K562 (cell line): Measurements from ENCODE around the gene PRR36. TPM values are rescaled to one million over a fixed set of nuclear protein-coding genes. Genes with fewer than 3 reads are reported as not detected.

Source experiments
- CBFA2T3 ChIP-seq: fragments of 450-650 bp; IDR thresholded peaks from 2 replicates; pipeline ENCODE4 v1.6.1; 2017
- CBX2 ChIP-seq: fragments of 200-600 bp; sonication (generic); IDR thresholded peaks from one replicate; pipeline ENCODE4 v1.6.1; 2012; ENCODE audit warnings: mild to moderate bottlenecking, low read length, inconsistent platforms; ENCODE audit not compliant: insufficient read depth, poor library complexity, severe bottlenecking
- CBX3 ChIP-seq, 2 experiments: IDR thresholded peaks; 1 replicate in 1 of 2; 2 replicates in 1 of 2; pipeline ENCODE4 v1.6.1; 2012; ENCODE audit warnings: inconsistent platforms in 2 of 2, low read length in 2 of 2, borderline replicate concordance in 1 of 2, control low read depth in 1 of 2
- E2F6 ChIP-seq, 2 experiments: IDR thresholded peaks; 2 replicates each; pipeline ENCODE4 v1.6.1; 2011; ENCODE audit warnings: borderline replicate concordance in 1 of 2, control low read depth in 1 of 2, low read depth in 1 of 2, low read length in 1 of 2, mild to moderate bottlenecking in 1 of 2, mixed read lengths in 1 of 2, moderate library complexity in 1 of 2; ENCODE audit not compliant: insufficient read depth in 1 of 2, insufficient read length in 1 of 2, poor library complexity in 1 of 2, severe bottlenecking in 1 of 2; ENCODE audit errors: extremely low read depth in 1 of 2
- HDAC1 ChIP-seq, 2 experiments: fragments of 450-650 bp; IDR thresholded peaks; 2 replicates each; pipeline ENCODE4 v1.6.1; 2016 to 2017; ENCODE audit warnings: inconsistent platforms in 1 of 2, mild to moderate bottlenecking in 1 of 2, moderate library complexity in 1 of 2
- KLF13 ChIP-seq: fragments of 450-650 bp; IDR thresholded peaks from 2 replicates; pipeline ENCODE4 v1.6.1; 2016; ENCODE audit warnings: missing genetic modification characterization, low read depth, mild to moderate bottlenecking, missing compliant biosample characterization, moderate library complexity, borderline replicate concordance
- LEF1 ChIP-seq: fragments of 450-650 bp; IDR thresholded peaks from 2 replicates; pipeline ENCODE4 v1.6.1; 2016; ENCODE audit warnings: mild to moderate bottlenecking
- MYC ChIP-seq, 2 experiments: fragments of 250-450 bp in 1 of 2; sonication (Bioruptor Pico) in 1 of 2; IDR thresholded peaks; 2 replicates each; pipeline versions ENCODE4 v1.5.1 to v1.6.1; 2012 to 2021; ENCODE audit warnings: low read depth in 2 of 2, borderline replicate concordance in 1 of 2, improper control_type of control experiment in 1 of 2, low read length in 1 of 2, mild to moderate bottlenecking in 1 of 2, moderate library complexity in 1 of 2
- MYNN ChIP-seq, 2 experiments: sonication (generic); formaldehyde crosslinking in 1 of 2; IDR thresholded peaks; 2 replicates each; pipeline versions ENCODE4 v1.5.0 to v1.6.1; 2016 to 2020; ENCODE audit warnings: antibody characterized with exemption in 1 of 2, missing genetic modification reagents in 1 of 2
- NFYB ChIP-seq: IDR thresholded peaks from 2 replicates; pipeline ENCODE4 v1.6.1; 2011; ENCODE audit warnings: mild to moderate bottlenecking, moderate library complexity; ENCODE audit not compliant: insufficient read length; ENCODE audit errors: extremely low read depth
- NR2C1 ChIP-seq, 2 experiments: fragments of 450-650 bp; IDR thresholded peaks; 2 replicates each; pipeline ENCODE4 v1.6.1; 2017; ENCODE audit warnings: mild to moderate bottlenecking in 2 of 2, antibody characterized with exemption in 1 of 2, inconsistent platforms in 1 of 2, missing compliant biosample characterization in 1 of 2, missing genetic modification characterization in 1 of 2
- SMAD4 ChIP-seq: fragments of 250-450 bp; sonication (Bioruptor Pico); conservative IDR thresholded peaks from 2 replicates; pipeline ENCODE4 v1.8.0; 2021; ENCODE audit warnings: inconsistent platforms, mild to moderate bottlenecking, moderate library complexity
- SMARCC2 ChIP-seq: fragments of 450-650 bp; IDR thresholded peaks from 2 replicates; pipeline ENCODE4 v1.6.1; 2017; ENCODE audit warnings: antibody characterized with exemption, moderate library complexity, mild to moderate bottlenecking, low read depth
- SRF ChIP-seq, 2 experiments: fragments of 250-450, 450-650 bp in 1 of 2; sonication (Bioruptor Pico) in 1 of 2; sonication (generic) in 1 of 2; formaldehyde crosslinking; IDR thresholded peaks; 2 replicates each; pipeline versions ENCODE4 v1.5.0 to v1.5.1; 2020 to 2022; ENCODE audit warnings: mild to moderate bottlenecking in 1 of 2, missing genetic modification reagents in 1 of 2
- SRSF9 ChIP-seq: fragments of 200-400 bp; formaldehyde crosslinking; IDR thresholded peaks from 2 replicates; pipeline ENCODE4 v1.6.1; 2017; ENCODE audit warnings: low read depth, low read length, borderline replicate concordance
- ZBTB7A ChIP-seq: IDR thresholded peaks from 2 replicates; pipeline ENCODE4 v1.6.1; 2011; ENCODE audit warnings: low read depth, mild to moderate bottlenecking, low read length, moderate library complexity, borderline replicate concordance; ENCODE audit not compliant: control insufficient read depth
- ZHX1 ChIP-seq: fragments of 150-350 bp; conservative IDR thresholded peaks from 2 replicates; pipeline ENCODE4 v1.6.1; 2014; ENCODE audit warnings: low read length
- ZNF197 ChIP-seq: fragments of 200-800 bp; sonication (Bioruptor generic); IDR thresholded peaks from 2 replicates; pipeline ENCODE4 v1.6.1; 2016; ENCODE audit warnings: low read depth, missing genetic modification characterization, missing compliant biosample characterization
- ZNF316 ChIP-seq: fragments of 450-650 bp; IDR thresholded peaks from 2 replicates; pipeline ENCODE4 v1.6.1; 2016
- ZNF41 ChIP-seq: fragments of 250-450 bp; sonication (Bioruptor Pico); conservative IDR thresholded peaks from 2 replicates; pipeline ENCODE4 v1.4.0; 2020; ENCODE audit warnings: mild to moderate bottlenecking
- polyA plus RNA-seq, 8 experiments: library from polyadenylated mRNA; depleted of rRNA in 4 of 8; stranded (reverse) in 5 of 8; unstranded in 3 of 8; fragments of >200 nt; fragmentation: Nextera tagmentation in 2 of 8; fragmentation: Illumina TruSeq in 1 of 8; extraction: Ambion mirVana in 2 of 8; extraction: Trizol in 1 of 8; gene quantifications; 2 replicates each; pipeline versions ENCODE4 v1.2.1 to v1.2.3, GENCODE V29; 2011 to 2014; ENCODE audit warnings: inconsistent platforms in 1 of 8, missing spikeins in 1 of 8
- total RNA-seq, 7 experiments: library from RNA; depleted of rRNA in 6 of 7; stranded (reverse); fragments of >200 nt in 6 of 7; fragmentation: Illumina TruSeq in 2 of 7; extraction: Trizol in 2 of 7; gene quantifications; 2 replicates each; pipeline versions ENCODE4 v1.2.1 to v1.2.3, GENCODE V29; 2011 to 2021; ENCODE audit warnings: low replicate concordance in 1 of 7

The PRR36 gene
- total and polyA plus RNA-seq, 9 of the 15 experiments (the other 6 are each of a cell fraction or from before 2014, with no cell fraction given), result 0.05 to 0.42 (median 0.06) TPM; not detected in 6

GRCh38 chr19:7852851-7853769 lies 21.1 kb downstream of the PRR36 start (continued):
- TF ChIP-seq ZBTB7A, result peak; percentile 89
- TF ChIP-seq SMARCC2, result no peak
- TF ChIP-seq NR2C1 (IDR thresholded peaks at IDR 0.05), result no peak
- TF ChIP-seq NR2C1 (tag; IDR thresholded peaks at IDR 0.05), result no peak
- no peak for TF ChIP-seq ZNF41
- TF ChIP-seq LEF1, result peak; percentile 48; the same call in 1 of the 2 replicates
- peak in 1 of 2 experiments; percentile 8 for TF ChIP-seq E2F6 (IDR thresholded peaks at IDR 0.05; ENCODE audit: borderline replicate concordance in 1 of 2, extremely low read depth in 1 of 2, insufficient read depth in 1 of 2, insufficient read length in 1 of 2, low read depth in 1 of 2, low read length in 1 of 2, poor library complexity in 1 of 2, severe bottlenecking in 1 of 2)
- no peak for TF ChIP-seq ZNF197 (CRISPR knock-in tag)
- TF ChIP-seq SRF (CRISPR knock-in tag; IDR thresholded peaks at IDR 0.05), result 0 out of 4 replicates have a peak, but pooled peaks of 1 of the 2 experiments have one; percentile 46
- no peak for TF ChIP-seq CBX3 (IDR thresholded peaks at IDR 0.05; ENCODE audit: borderline replicate concordance in 1 of 2, low read length in 2 of 2)
- peak; percentile 77; the same call in 1 of the 2 replicates for TF ChIP-seq MYNN (IDR thresholded peaks at IDR 0.05)
- TF ChIP-seq MYNN (CRISPR knock-in tag; IDR thresholded peaks at IDR 0.05), result no peak
- peak; percentile 47 for TF ChIP-seq MYC (IDR thresholded peaks at IDR 0.05; ENCODE audit: low read depth, low read length)
- no peak for TF ChIP-seq MYC (CRISPR knock-in tag; IDR thresholded peaks at IDR 0.05; ENCODE audit: borderline replicate concordance, low read depth)
- no peak for TF ChIP-seq ZHX1
- TF ChIP-seq HDAC1 (IDR thresholded peaks at IDR 0.05), result peak in 1 of 2 experiments; percentile 75; a peak in 2 of 4 replicates
- TF ChIP-seq CBX2, result no peak
- no peak for TF ChIP-seq SMAD4 (CRISPR knock-in tag)
- TF ChIP-seq KLF13, result peak; percentile 90
- TF ChIP-seq CBFA2T3, result peak; percentile 61; the same call in 1 of the 2 replicates
- TF ChIP-seq NFYB, result no peak
- no peak for TF ChIP-seq ZNF316
- TF ChIP-seq SRSF9, result no peak
